ENCODE measurements around the gene KIF1A.

- TF ChIP-seq, protein P1, sequence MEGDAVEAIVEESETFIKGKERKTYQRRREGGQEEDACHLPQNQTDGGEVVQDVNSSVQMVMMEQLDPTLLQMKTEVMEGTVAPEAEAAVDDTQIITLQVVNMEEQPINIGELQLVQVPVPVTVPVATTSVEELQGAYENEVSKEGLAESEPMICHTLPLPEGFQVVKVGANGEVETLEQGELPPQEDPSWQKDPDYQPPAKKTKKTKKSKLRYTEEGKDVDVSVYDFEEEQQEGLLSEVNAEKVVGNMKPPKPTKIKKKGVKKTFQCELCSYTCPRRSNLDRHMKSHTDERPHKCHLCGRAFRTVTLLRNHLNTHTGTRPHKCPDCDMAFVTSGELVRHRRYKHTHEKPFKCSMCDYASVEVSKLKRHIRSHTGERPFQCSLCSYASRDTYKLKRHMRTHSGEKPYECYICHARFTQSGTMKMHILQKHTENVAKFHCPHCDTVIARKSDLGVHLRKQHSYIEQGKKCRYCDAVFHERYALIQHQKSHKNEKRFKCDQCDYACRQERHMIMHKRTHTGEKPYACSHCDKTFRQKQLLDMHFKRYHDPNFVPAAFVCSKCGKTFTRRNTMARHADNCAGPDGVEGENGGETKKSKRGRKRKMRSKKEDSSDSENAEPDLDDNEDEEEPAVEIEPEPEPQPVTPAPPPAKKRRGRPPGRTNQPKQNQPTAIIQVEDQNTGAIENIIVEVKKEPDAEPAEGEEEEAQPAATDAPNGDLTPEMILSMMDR (IDR thresholded peaks at IDR 0.05; ENCODE audit: control extremely low read depth in 1 of 3, insufficient read depth in 1 of 3, low read depth in 1 of 3, low read length in 3 of 3): no peak
- no peak for TF ChIP-seq CBX5 (IDR thresholded peaks at IDR 0.05; ENCODE audit: low read depth, low read length)
- no peak for TF ChIP-seq KDM4A (IDR thresholded peaks at IDR 0.05; ENCODE audit: low read depth, low read length, severe bottlenecking)
- TF ChIP-seq POLR2A (IDR thresholded peaks at IDR 0.05; ENCODE audit: control extremely low read depth in 1 of 2, low read depth in 2 of 2, low read length in 2 of 2): no peak
- TF ChIP-seq RAD21 (IDR thresholded peaks at IDR 0.05 in 1 of 2, conservative IDR thresholded peaks at IDR 0.05 in 1 of 2; ENCODE audit: low read depth in 2 of 2, low read length in 2 of 2): no peak
- no peak for TF ChIP-seq HDAC6 (IDR thresholded peaks at IDR 0.05; ENCODE audit: low read depth, low read length)
- TF ChIP-seq SUZ12 (IDR thresholded peaks at IDR 0.05; ENCODE audit: low read length): no peak
- TF ChIP-seq SP1 (IDR thresholded peaks at IDR 0.05; ENCODE audit: low read depth, low read length): no peak
- TF ChIP-seq CBX8 (IDR thresholded peaks at IDR 0.05; ENCODE audit: borderline replicate concordance, low read depth, low read length): no peak
- TF ChIP-seq JUN (IDR thresholded peaks at IDR 0.05; ENCODE audit: low read depth, low read length): no peak
- no peak for TF ChIP-seq YY1 (IDR thresholded peaks at IDR 0.05; ENCODE audit: low read depth, low read length)
Measured at GRCh38 chr2:240670950-240671349, 149.1 kb downstream of the KIF1A start.
